Spleen (tissue), 11 donors: Measurements from ENCODE around the gene SUMF1. TPM values are rescaled to one million over a fixed set of nuclear protein-coding genes. Genes with fewer than 3 reads are reported as not detected.

Experiments used
- DNase-seq: peaks from one replicate; pipeline ENCODE4 v3.0.0-alpha.2; 2020
- H3K27ac ChIP-seq, 8 donors: fragments of 200-600 bp; sonication (generic) in 7 of 8; 1 replicate in 4 of 8; 2 replicates in 4 of 8; pipeline versions ENCODE4 v1.5.0 to v1.8.0; 2016 to 2021; ENCODE audit warnings: inconsistent platforms in 4 of 8, mild to moderate bottlenecking in 4 of 8, moderate library complexity in 1 of 8
- H3K27me3 ChIP-seq, 7 donors: fragments of 200-600 bp; sonication (generic) in 6 of 7; replicated peaks in 1 of 7; 1 replicate in 4 of 7; 2 replicates in 3 of 7; pipeline versions ENCODE4 v1.5.0 to v1.8.0; 2016 to 2021; ENCODE audit warnings: inconsistent platforms in 3 of 7, mild to moderate bottlenecking in 1 of 7
- H3K36me3 ChIP-seq, 6 donors: fragments of 200-600 bp; sonication (generic) in 5 of 6; 1 replicate in 4 of 6; 2 replicates in 2 of 6; pipeline versions ENCODE4 v1.5.0 to v1.8.0; 2016 to 2021; ENCODE audit warnings: inconsistent platforms in 2 of 6
- H3K4me1 ChIP-seq, 6 donors: fragments of 200-600 bp; sonication (generic) in 5 of 6; 1 replicate in 3 of 6; 2 replicates in 3 of 6; pipeline versions ENCODE4 v1.5.0 to v1.8.0; 2016 to 2021; ENCODE audit warnings: inconsistent platforms in 3 of 6
- H3K4me3 ChIP-seq, 8 donors: fragments of 200-600 bp; sonication (generic) in 7 of 8; 1 replicate in 4 of 8; 2 replicates in 4 of 8; pipeline versions ENCODE4 v1.5.0 to v1.8.0; 2016 to 2021; ENCODE audit warnings: inconsistent platforms in 4 of 8, mild to moderate bottlenecking in 4 of 8, moderate library complexity in 2 of 8
- H3K9me3 ChIP-seq, 8 donors: fragments of 200-600 bp; sonication (generic) in 7 of 8; 1 replicate in 4 of 8; 2 replicates in 4 of 8; pipeline versions ENCODE4 v1.5.0 to v1.8.0; 2016 to 2021; ENCODE audit warnings: inconsistent platforms in 4 of 8
- POLR2A ChIP-seq, 3 donors: fragments of 450-650 bp; IDR thresholded peaks; one replicate each; pipeline ENCODE4 v1.5.1; 2017; ENCODE audit warnings: antibody characterized with exemption in 3 of 3, mild to moderate bottlenecking in 1 of 3
- POLR2AphosphoS5 ChIP-seq, 3 donors: sonication (generic); formaldehyde crosslinking; IDR thresholded peaks; one replicate each; pipeline ENCODE4 v1.5.1; 2017; ENCODE audit warnings: antibody characterized with exemption in 3 of 3
- WGBS, 5 donors: extraction: QIAGEN DNeasy Blood & Tissue Kit in 3 of 5; methylation state at CpG; one replicate each; pipeline versions ENCODE4 v1.1.5 to v1.1.7; 2013 to 2018; 5-methylcytosine and 5-hydroxymethylcytosine counted together
- intact Hi-C: fragments of 100-400 bp; cut with DNase I; formaldehyde crosslinking; loops from one replicate; pipeline ENCODE4 v1.15.0; 2023; ENCODE audit warnings: low total_unique reads
- polyA plus RNA-seq, 3 donors: library from polyadenylated mRNA; stranded (reverse); fragments of 200-250 nt; gene quantifications; one replicate each; pipeline ENCODE4 v1.2.1, GENCODE V29; 2013
- total RNA-seq, 7 donors: library from RNA; depleted of rRNA in 3 of 7; stranded (reverse); fragments of >200 nt in 3 of 7; fragmentation: NEBNext Ultra II Directional in 4 of 7; extraction: Animal tissue kit (Norgen Biotek cat#: 25700) in 4 of 7; gene quantifications; one replicate each; pipeline versions ENCODE4 v1.1.0 to v1.2.1, GENCODE V29; 2016 to 2021
- TF ChIP-seq, protein P1 (sequence below), 11 experiments: fragments of 200-600 bp in 7 of 11; fragments of 450-650 bp in 4 of 11; sonication (generic) in 4 of 11; IDR thresholded peaks in 8 of 11; conservative IDR thresholded peaks in 3 of 11; 1 replicate in 7 of 11; 2 replicates in 4 of 11; pipeline versions ENCODE4 v1.4.0 to v1.8.0; 2016 to 2021; ENCODE audit warnings: antibody characterized with exemption in 11 of 11, inconsistent platforms in 4 of 11, mild to moderate bottlenecking in 1 of 11
- donor health status: healthy with polysubstance abuse.
- donor health status: DM: no; HTN: no; CAD: no; lungs with moderate emphysema.
- donor health status: DM: no; HTN: no; CAD: no.
- donor health status: Bipolar disorder and iron deficiency.
- donor health status: healthy.
- donor health status: DM: no; HTN: no; CAD: no.
- donor health status: DM: yes; HTN: yes; CAD: no.

SUMF1 gene
- total and polyA plus RNA-seq, 10 donors, result 6.3 to 53.0 (median 33.9) TPM

DNA sequence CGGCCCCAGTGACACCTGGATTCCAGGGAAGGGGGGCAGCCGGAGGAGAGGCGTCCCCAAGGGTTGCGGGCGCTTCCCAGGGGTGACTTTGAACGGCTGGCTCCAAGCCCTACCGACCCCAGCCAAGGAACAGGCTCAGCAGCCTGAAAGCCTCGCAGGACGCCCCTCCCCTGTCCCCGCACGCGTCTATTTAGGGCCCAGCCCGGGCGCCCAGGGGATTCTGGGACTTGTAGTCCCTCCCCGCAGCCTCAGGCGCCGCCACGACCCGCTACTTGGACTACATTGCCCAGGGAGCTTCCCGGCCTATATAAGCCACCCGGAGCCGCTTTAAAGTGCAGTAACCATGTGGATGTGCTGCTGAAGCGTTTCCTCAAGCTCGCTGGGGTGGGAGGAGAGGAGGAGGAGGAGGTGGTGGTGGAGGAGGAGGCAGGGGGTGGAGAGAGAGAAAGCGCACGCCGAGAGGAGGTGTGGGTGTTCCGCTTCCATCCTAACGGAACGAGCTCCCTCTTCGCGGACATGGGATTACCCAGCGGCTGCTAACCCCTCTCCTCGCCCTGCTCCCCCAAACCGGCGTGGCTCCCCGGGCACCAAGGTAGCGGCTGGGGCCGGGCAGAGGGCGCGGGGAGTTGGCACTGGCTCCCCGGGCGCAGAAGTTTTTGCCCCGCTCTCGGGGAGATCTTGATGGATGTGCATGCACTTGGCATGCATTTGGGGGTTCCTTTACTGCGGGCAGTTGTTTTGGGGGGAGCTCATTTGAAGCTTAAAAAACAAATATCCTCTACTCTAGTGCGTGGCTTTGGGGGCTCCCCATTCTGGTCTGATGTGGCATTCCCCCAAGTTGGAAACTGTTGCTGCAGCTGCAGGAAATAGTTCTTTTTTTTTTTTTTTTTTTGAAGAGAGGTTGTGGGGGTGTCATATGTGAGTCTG is 26.2 kb upstream of the SUMF1 start, which contains the start of gene ITPR1:
Gene ITPR1, plus strand, starts transcription at position 335 of the 927 bp plus-strand sequence. CDS start 23,144 bp downstream, outside the sequence.
- peak; percentile 99 for DNase-seq
- Histone ChIP-seq H3K27ac (peak within 1 kb of the TSS; percentile 73 to 89 (median 82)), H3K9me3 (no peaks in the 10 kb centered on the region), H3K4me1 (peaks cover 11 to 58% (median 42%) of the 10 kb centered on the region in 6 donors), H3K36me3 (peaks cover 0 to 11% (median under 1%) of the 10 kb centered on the region in 6 donors), H3K4me3 (peak within 1 kb of the TSS; percentile 86 to 98 (median 96)), H3K27me3 (no peaks in the 10 kb centered on the region)
- intact Hi-C loops, result no loop called here
- 0 to 1% (median 0%) methylated on average over 33 to 47 of the region's 47 CpGs for WGBS, 5 donors
- TF ChIP-seq POLR2AphosphoS5 (IDR thresholded peaks at IDR 0.05), result peak; percentile 97 to 100 (median 100)
- peak; percentile 97 to 100 (median 100) for TF ChIP-seq POLR2A (IDR thresholded peaks at IDR 0.05)
- TF ChIP-seq, protein P1, sequence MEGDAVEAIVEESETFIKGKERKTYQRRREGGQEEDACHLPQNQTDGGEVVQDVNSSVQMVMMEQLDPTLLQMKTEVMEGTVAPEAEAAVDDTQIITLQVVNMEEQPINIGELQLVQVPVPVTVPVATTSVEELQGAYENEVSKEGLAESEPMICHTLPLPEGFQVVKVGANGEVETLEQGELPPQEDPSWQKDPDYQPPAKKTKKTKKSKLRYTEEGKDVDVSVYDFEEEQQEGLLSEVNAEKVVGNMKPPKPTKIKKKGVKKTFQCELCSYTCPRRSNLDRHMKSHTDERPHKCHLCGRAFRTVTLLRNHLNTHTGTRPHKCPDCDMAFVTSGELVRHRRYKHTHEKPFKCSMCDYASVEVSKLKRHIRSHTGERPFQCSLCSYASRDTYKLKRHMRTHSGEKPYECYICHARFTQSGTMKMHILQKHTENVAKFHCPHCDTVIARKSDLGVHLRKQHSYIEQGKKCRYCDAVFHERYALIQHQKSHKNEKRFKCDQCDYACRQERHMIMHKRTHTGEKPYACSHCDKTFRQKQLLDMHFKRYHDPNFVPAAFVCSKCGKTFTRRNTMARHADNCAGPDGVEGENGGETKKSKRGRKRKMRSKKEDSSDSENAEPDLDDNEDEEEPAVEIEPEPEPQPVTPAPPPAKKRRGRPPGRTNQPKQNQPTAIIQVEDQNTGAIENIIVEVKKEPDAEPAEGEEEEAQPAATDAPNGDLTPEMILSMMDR (IDR thresholded peaks at IDR 0.05 in 8 of 11, conservative IDR thresholded peaks at IDR 0.05 in 3 of 11), result peak in 3 of 11 experiments; percentile 10 to 15 (median 11)

DNA sequence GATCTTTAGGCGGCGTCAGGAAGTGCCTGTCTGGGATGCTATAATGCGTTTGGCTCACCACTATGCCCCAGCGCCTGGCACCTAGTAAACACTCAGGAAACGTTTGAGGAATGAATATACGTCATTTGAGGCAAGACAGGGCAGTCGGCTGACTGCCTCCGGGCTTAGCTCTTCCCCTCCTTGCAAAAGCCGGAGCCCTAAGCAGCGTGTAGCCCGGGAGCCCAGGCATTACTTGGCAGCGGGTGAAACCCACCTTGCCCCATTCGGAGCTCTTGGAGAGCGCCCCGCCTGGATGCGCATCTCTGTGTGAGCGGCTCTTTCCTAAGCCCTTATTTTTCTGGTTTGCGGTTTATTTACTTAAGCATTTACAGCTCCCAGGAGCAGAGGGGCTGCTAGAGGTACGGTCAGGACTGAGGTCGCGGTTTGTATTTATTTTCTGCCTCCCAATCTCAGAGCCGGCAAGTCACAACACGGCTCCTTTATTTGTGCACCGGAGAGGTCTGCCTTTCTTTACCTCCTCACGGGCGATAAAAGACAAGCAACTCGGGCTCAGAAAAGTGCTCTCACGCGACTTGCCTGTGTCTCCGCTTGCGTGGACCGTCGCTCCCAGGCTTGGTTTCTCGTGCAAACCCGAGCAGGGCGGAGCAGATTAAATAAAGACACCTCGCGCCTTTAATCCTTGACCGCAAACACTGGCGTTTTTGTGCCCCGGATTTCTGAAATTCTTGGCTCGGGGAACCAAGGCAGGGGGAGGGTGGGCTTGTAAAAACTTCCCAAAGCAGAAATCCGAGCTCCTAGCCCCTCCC is 25.3 kb upstream of the SUMF1 start:
- Histone ChIP-seq H3K4me3 (peak overlapping the region; percentile 86 to 98 (median 96)), H3K4me1 (peaks cover 11 to 49% (median 39%) of the 10 kb centered on the region in 6 donors), H3K27ac (peak overlapping the region; percentile 52 to 89 (median 82)), H3K9me3 (no peaks in the 10 kb centered on the region), H3K27me3 (no peaks in the 10 kb centered on the region), H3K36me3 (peaks cover 0 to 2% (median 0%) of the 10 kb centered on the region in 6 donors)
- peak; percentile 88 for DNase-seq
- intact Hi-C loops, result no loop called here
- no peak for TF ChIP-seq POLR2A (IDR thresholded peaks at IDR 0.05)
- TF ChIP-seq POLR2AphosphoS5 (IDR thresholded peaks at IDR 0.05), result peak in 2 of 3 donors; percentile 66 to 73
- WGBS, 5 donors, result 0 to 1% (median 0%) methylated on average over 39 to 43 of the region's 43 CpGs

GRCh38 chr3:4491855-4492207 is 24.8 kb upstream of the SUMF1 start:
- peak overlapping the region in 2 of 8 donors; percentile 86 to 89 for H3K27ac ChIP-seq
- H3K4me1 ChIP-seq, result peaks cover 11 to 47% (median 37%) of the 10 kb centered on the region in 6 donors
- H3K27me3 ChIP-seq, result no peaks in the 10 kb centered on the region
- H3K36me3 ChIP-seq, result no peaks in the 10 kb centered on the region
- H3K9me3 ChIP-seq, result no peaks in the 10 kb centered on the region
- intact Hi-C loops, result no loop called here
- DNase-seq, result no peak
- 22 to 45% (median 37%) methylated on average over 5 of the region's 5 CpGs for WGBS, 5 donors
- no peak for TF ChIP-seq POLR2AphosphoS5 (IDR thresholded peaks at IDR 0.05)
- no peak for TF ChIP-seq POLR2A (IDR thresholded peaks at IDR 0.05)
- TF ChIP-seq, protein P1 (IDR thresholded peaks at IDR 0.05 in 8 of 11, conservative IDR thresholded peaks at IDR 0.05 in 3 of 11), result no peak
- peak overlapping the region; percentile 86 to 98 (median 96) for H3K4me3 ChIP-seq

DNA sequence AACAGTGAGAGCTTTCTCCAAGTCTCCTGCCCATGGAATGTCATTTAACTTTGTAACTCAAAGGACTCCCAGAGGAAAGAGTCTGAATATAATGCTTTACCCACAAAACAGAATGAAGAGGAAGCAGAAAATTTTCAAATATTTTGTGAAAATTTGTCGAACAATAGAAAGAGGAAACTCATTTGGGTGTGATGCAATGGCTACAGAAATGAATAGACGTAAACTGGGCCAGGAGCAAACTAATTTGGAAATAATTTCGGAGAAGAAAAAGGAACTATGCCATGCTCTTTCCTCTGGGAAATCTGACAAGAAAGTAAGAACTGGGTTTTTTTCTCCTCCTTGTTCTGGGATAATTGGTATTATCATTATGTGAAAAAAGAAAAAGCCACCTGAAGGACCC is 11.2 kb upstream of the SUMF1 start:
- no peak for DNase-seq
- Histone ChIP-seq H3K4me1 (peaks cover 0 to 49% (median 13%) of the 10 kb centered on the region in 6 donors), H3K9me3 (no peaks in the 10 kb centered on the region), H3K36me3 (no peaks in the 10 kb centered on the region), H3K4me3 (no peak overlapping the region), H3K27me3 (no peaks in the 10 kb centered on the region), H3K27ac (peak overlapping the region in 6 of 8 donors; percentile 17 to 76 (median 64))
- 17 to 47% (median 34%) methylated on average over 3 of the region's 3 CpGs for WGBS, 5 donors
- intact Hi-C loops, result no loop called here
- TF ChIP-seq, protein P1 (IDR thresholded peaks at IDR 0.05 in 8 of 11, conservative IDR thresholded peaks at IDR 0.05 in 3 of 11), result no peak
- TF ChIP-seq POLR2AphosphoS5 (IDR thresholded peaks at IDR 0.05) (no peak), POLR2A (IDR thresholded peaks at IDR 0.05) (no peak)
